ENCODE measurements around the gene CDH22.

The CDH22 gene

GRCh38 chr20:46286977-46287376, 21.3 kb downstream of the CDH22 start:
- TF ChIP-seq, protein P1, sequence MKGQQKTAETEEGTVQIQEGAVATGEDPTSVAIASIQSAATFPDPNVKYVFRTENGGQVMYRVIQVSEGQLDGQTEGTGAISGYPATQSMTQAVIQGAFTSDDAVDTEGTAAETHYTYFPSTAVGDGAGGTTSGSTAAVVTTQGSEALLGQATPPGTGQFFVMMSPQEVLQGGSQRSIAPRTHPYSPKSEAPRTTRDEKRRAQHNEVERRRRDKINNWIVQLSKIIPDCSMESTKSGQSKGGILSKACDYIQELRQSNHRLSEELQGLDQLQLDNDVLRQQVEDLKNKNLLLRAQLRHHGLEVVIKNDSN (IDR thresholded peaks at IDR 0.05) = no peak
- TF ChIP-seq ZBTB7A (IDR thresholded peaks at IDR 0.05; ENCODE audit: low read depth) = no peak

DNA sequence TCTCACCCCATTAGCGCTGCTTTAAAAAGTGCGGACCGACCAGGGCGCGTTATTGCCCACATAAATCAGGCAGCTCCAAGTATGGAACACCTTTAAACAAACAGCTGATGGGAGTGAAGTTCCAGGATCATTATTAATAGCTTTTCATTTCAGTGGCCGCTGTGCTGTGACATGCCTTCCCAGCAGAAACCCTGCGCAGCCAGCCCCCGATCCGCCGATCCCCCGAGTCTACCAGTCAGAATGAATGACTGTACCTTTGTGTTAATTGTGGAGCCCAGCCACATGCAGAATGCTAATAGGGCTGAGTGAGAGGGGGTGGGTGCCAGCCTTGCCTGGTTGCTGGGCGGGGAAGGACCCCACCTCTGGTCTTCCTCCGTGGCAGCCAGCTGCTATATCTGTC, 21.9 kb downstream of the CDH22 start:
- no peak for TF ChIP-seq CEBPB (IDR thresholded peaks at IDR 0.05)

DNA sequence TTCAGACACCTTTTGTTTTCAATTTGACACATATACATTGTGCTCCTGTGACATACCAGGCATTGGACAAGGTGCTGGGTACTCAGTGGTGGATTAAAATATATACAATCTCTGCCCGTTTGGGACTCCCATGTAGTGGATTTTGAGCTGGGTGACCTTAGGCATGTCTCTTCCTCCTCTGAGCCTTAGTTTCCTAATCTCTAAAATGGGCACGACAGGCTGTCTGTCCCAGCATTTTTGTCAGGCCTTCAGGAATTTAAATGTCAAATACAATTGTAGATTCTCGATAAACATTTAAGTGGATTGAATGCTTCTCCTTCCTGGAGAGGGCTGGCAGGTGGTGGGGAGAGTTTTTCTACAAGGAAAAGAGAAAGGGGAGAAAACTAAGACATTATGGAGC, 22.6 kb downstream of the CDH22 start:
- TF ChIP-seq ZBTB7A (IDR thresholded peaks at IDR 0.05; ENCODE audit: low read depth) (no peak), EGR1 (IDR thresholded peaks at IDR 0.05) (no peak), CREB1 (IDR thresholded peaks at IDR 0.05; ENCODE audit: low read depth) (no peak), MAX (IDR thresholded peaks at IDR 0.05) (no peak), TAF1 (IDR thresholded peaks at IDR 0.05; ENCODE audit: low read depth) (no peak), TCF12 (IDR thresholded peaks at IDR 0.05; ENCODE audit: low read depth) (no peak), REST (IDR thresholded peaks at IDR 0.05; ENCODE audit: low read depth) (no peak), NFIC (IDR thresholded peaks at IDR 0.05) (no peak), TEAD4 (IDR thresholded peaks at IDR 0.05) (no peak), CEBPB (IDR thresholded peaks at IDR 0.05) (no peak), FOXM1 (IDR thresholded peaks at IDR 0.05; ENCODE audit: borderline replicate concordance, low read depth) (no peak)
- TF ChIP-seq, protein P1 (IDR thresholded peaks at IDR 0.05) = no peak

GRCh38 chr20:46285072-46285471, 23.2 kb downstream of the CDH22 start:
- no peak for TF ChIP-seq YY1 (IDR thresholded peaks at IDR 0.05; ENCODE audit: low read depth)
- TF ChIP-seq MAX (IDR thresholded peaks at IDR 0.05) = no peak
- TF ChIP-seq FOXM1 (IDR thresholded peaks at IDR 0.05; ENCODE audit: borderline replicate concordance, low read depth) = no peak
- TF ChIP-seq NFIC (IDR thresholded peaks at IDR 0.05) = no peak
- no peak for TF ChIP-seq TEAD4 (IDR thresholded peaks at IDR 0.05)
- no peak for TF ChIP-seq TAF1 (IDR thresholded peaks at IDR 0.05; ENCODE audit: low read depth)
- no peak for TF ChIP-seq CREB1 (IDR thresholded peaks at IDR 0.05; ENCODE audit: low read depth)
- TF ChIP-seq CEBPB (IDR thresholded peaks at IDR 0.05) = no peak
- TF ChIP-seq EP300 (IDR thresholded peaks at IDR 0.05; ENCODE audit: borderline replicate concordance) = no peak

- no peak for TF ChIP-seq ZBTB7A (IDR thresholded peaks at IDR 0.05; ENCODE audit: low read depth)
- TF ChIP-seq MAX (IDR thresholded peaks at IDR 0.05) = no peak
- TF ChIP-seq EP300 (IDR thresholded peaks at IDR 0.05; ENCODE audit: borderline replicate concordance) = no peak
- TF ChIP-seq TAF1 (IDR thresholded peaks at IDR 0.05; ENCODE audit: low read depth) = no peak
These were observed 24.3 kb downstream of the CDH22 start for GRCh38 chr20:46284040-46284427.

GRCh38 chr20:46283426-46284039, 24.8 kb downstream of the CDH22 start:
- TF ChIP-seq EP300 (IDR thresholded peaks at IDR 0.05; ENCODE audit: borderline replicate concordance) (no peak), TEAD4 (IDR thresholded peaks at IDR 0.05) (no peak), YY1 (IDR thresholded peaks at IDR 0.05; ENCODE audit: low read depth) (no peak), NFIC (IDR thresholded peaks at IDR 0.05) (no peak), MAX (IDR thresholded peaks at IDR 0.05) (no peak), EGR1 (IDR thresholded peaks at IDR 0.05) (no peak), ZBTB7A (IDR thresholded peaks at IDR 0.05; ENCODE audit: low read depth) (no peak), TCF12 (IDR thresholded peaks at IDR 0.05; ENCODE audit: low read depth) (no peak), RAD21 (IDR thresholded peaks at IDR 0.05; ENCODE audit: low read depth) (no peak), CREB1 (IDR thresholded peaks at IDR 0.05; ENCODE audit: low read depth) (no peak), FOXM1 (IDR thresholded peaks at IDR 0.05; ENCODE audit: borderline replicate concordance, low read depth) (no peak), CEBPB (IDR thresholded peaks at IDR 0.05) (no peak), REST (IDR thresholded peaks at IDR 0.05; ENCODE audit: low read depth) (no peak), TAF1 (IDR thresholded peaks at IDR 0.05; ENCODE audit: low read depth) (no peak)
- TF ChIP-seq, protein P1 (IDR thresholded peaks at IDR 0.05) = no peak
